T-helper 2 cell treated with Interferon-gamma antibody and Interleukin-4, amounts not matched to agents 100 ng/mL and 5 ng/mL, for 36 hours (primary cell): ENCODE measurements around the gene ADGRD2. TPM values are rescaled to one million over a fixed set of nuclear protein-coding genes. Genes with fewer than 3 reads are reported as not detected.

ENCODE experiments used
- intact Hi-C: fragments of 100-400 bp; cut with micrococcal nuclease; formaldehyde crosslinking; loops from one replicate; pipeline ENCODE4 v1.15.1; 2023
- total RNA-seq: library from RNA; stranded (reverse); gene quantifications from 2 replicates; pipeline ENCODE4 v1.2.3, GENCODE V29; 2022

ADGRD2 gene
- total RNA-seq, 1 donor from 2014 or later, result not detected

DNA sequence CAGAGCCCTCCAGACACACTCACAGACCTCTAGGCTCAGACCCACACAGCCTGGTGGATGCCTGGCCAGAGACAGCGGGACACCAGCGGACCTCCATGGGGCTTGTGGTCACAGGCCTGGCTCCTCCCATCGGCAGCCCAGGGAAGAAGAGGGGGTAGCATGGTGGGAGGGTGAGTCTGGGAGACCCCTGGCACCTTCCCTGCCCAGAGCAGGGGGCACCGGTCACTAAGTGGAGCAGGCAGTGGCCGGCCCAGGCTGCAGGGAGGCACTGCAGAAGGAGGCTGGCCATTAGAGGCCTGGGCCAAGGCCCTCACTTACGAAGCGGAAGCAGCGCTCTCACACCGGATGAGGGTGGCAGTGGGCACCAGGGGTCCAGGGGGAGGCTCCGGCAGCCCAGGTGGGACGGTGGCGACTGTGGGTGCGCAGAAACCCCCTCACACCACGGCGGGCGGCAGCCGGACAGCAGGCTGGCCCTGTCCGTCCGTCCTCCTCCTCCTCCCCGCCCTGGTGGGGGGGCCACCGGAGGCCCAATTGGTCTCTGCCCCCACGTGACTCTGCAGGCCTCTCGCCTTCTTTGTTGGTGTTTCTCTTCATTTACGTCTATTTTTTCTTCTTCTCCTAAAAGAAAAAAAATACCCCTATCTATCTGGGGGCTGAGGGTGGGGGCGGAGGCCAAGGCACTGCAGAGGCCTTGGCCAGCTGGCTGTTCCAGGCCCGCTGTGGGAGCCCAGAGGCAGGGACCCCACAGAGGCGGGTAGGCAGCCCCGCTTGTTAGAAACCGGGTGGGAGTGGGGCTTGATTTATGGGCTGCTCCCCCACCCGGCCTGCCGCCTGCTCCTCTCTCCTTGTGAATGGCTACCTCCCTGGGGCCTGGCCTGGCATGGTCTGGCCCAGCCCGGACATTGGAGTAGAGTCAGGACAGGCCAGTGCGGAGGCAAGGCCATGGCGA, 57.0 kb downstream of the ADGRD2 start, which contains the start of gene NR5A1:
Gene NR5A1, minus strand, starts transcription at position 469 of the 949 bp plus-strand sequence. CDS start 4,004 bp downstream, outside the sequence.
- intact Hi-C loops, result no loop called here

DNA sequence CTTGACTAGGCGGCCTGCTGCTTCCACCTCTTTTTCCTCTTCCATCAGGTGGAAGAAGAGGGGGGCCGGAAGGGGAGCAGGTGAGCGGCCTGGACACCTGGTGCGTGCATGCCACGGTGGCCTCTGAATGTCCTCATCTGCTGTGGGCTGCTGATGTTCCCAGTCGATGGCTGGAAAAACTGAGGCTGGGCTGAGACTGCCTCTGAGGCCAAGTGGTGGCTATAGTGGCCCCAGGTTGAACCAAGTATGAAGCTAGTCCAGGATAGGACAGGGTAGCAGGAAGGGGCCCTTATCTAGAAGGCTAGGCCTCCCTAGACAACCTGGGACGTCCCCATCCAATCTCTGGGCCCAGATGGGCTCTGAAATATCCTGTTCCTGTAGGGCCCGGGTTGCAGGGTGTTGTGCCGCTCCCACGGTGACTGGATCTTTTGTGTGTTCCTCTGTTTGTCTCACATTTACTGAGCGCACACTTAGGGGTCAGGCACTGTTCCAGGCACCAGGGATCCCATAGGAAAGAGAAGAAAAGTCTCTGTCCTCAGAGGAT, 57.7 kb downstream of the ADGRD2 start:
- intact Hi-C loops, result no loop called here

DNA sequence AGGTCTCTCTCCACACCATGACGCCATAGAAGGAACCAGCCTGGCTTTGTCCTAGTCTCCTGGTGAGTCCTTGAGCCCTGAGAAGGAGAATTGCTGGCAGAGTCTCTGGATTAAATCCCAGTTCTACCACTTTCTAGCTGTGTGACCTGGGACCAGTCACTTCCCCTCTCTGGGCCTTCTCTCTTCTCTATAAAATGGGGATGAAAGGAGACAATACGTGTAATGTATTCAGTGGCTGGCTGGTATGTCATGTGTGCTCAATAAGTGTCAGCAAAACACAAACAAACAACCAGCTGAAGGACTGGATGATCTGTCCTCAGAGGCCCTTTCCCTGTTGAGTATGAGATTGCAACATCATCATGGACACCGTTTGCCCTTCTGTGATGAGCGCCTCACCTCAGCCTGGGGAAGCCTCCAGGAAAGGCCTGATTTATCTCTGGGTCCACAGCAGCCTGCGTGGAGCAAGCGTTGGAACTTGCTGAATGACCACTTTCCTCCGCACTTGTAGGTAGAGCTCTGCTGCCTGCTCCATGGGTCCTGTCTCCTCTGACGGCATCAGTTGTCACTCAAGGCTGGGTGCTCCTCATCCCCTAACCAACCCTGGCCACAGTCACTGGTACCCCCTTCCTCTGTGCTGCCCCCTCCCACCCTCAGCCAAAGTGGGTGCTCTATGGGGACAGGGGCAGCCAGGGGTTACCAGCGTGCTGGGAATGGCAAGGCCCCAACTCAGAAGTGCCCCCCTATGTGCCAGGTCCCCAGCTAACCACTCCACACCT, 60.6 kb downstream of the ADGRD2 start:
- intact Hi-C loops, result no loop called here

DNA sequence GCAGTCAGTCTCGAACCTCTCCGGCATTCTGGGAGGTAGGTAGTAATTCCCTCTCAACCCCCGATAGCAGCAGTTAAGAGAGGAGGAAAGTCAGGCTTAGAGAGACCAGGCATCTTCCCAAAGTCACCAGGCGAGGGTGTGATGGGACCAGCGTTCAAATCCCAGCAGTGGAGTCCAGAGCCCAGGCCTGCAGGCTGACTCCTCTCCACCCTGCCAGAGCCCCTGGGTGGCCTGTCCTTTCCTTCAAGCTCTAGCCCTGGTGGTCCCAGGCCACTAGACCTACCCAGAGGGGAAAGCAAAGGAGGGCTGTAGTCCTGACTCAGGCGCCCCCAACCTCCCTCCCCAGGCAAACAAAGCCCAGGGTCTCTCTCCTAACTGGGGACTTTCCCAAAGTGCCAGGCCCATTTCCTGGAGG, 61.2 kb downstream of the ADGRD2 start:
- intact Hi-C loops, result no loop called here

DNA sequence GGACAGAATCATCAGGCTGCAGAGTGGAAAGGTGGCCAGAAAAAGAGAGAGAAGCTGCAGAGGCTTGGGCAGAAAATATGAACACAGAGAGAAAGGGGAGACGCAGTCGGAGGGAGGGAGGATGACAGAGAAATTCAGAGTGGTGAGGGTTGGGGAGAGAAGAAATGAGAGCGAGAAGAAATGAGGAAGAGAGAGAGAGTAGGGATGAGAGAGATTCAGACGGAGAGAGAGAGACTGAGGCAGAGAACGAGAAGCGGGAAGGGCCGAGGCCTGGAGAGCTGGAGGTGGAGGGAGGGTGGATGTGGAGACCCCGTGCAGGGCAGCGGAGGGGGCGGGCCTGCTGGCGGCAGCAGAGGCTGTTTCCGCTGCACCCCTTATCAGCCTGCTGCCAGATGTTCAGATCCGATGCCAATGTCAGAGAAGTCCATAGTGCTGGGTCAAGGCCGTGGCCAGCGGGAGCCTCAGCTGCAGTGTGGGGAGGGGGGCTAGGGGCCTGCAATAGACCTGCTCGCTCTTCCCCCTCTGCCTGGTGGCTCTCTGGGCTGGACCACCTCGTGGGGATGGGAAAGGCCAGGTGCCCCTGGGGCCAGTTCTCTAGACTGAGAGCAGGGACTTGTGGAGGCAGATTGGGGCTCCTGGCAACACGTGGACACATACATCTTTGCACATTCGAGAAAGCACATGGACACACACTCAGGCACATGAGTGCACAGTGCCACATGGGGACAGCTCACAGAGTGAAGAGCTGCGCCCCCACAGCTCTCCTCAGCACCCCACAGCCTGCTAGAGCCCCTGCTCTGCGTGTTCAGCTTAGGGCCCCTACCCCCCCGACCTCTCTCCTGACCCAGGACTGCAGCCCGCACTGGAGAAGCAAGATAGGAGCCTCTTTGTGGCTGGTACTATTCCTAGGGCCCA, 61.9 kb downstream of the ADGRD2 start:
- intact Hi-C loops, result no loop called here

DNA sequence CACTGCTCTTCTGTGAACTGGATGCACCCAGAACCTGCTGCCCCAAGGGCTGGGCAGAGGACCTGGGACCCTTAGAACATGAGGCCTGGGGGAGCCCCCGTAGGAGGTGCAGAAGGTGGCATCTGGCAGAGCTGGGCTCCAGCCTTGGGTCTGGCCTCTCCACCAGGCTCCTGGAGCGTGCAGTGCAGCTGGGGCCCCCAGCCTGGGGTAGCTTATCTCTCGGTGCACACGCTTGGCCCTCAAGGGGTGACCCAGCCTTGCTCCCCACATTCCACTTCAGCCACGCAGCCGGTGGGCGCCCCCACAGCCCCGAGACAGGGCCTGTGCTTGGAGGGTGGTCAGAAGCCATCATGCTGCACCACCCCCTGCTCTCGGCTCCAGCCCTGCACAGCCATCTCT, 62.6 kb downstream of the ADGRD2 start:
- intact Hi-C loops, result no loop called here

DNA sequence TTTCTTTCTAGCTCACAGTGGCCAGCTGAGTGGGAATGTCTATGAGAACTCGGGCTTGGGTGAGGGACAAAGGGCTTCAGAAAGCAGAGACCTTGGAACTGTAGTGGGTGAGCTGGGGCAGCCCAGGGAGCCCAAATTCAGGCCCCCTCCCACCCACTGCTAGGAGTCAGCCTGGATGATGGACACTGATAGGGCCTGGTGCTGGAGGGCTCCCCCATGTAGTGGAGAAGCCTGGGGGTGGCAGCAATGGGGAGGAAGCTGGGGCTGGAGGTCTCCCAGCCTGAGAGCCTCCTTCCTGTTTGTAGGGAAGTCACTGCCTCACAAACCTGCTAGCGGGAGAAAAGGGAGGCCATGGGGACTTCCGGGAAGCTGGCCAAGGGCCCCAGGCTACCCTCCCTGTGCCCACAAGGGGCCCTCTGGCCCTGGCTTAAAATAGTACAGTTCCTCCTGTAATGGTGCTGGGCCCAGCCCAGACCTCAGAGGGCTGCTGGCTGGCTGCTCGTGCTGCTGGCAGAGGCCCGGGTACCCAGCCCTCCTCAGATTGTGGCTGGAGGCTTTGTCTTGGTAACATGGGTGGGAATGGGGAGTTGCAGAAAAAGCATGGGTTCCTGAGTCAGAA, 63.2 kb downstream of the ADGRD2 start:
- intact Hi-C loops, result no loop called here

DNA sequence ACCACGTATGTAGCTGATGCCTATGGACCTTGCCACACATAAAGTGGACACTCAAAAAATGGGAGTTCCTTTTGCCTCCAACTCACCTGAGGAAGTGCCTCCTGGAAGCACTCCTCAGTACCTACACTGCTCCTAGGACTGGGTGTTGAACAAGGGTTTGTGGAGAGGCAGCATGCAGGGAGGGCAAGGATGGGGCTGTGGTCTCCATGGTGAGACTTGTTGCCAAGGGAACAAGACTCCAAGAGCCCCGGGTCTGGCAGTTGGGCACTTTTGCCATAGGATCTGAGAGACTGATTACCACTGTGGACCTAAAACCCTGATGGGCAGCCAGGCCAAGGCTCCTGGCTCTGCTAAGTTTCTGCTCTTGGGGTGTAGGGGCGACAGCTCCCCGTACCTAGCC, 63.9 kb downstream of the ADGRD2 start:
- intact Hi-C loops, result no loop called here

DNA sequence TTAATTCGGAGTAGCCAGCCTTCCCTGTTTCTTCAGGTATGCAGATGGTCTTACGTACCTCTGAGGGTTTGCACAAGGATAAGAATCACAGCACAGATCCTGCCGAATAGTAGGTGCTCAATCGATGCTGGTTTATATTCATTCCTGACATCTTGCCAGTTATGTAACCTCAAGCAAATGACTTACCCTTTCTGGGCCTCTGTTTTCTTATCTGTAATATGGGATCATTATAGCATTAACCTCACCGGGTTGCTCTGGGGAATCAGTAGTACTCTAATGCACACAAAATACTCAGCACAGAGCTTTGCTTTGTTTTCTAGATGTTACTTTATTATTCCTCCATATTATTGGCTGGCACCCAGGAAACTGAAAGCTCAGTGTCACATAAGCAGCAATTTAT, 64.6 kb downstream of the ADGRD2 start:
- intact Hi-C loops, result no loop called here

DNA sequence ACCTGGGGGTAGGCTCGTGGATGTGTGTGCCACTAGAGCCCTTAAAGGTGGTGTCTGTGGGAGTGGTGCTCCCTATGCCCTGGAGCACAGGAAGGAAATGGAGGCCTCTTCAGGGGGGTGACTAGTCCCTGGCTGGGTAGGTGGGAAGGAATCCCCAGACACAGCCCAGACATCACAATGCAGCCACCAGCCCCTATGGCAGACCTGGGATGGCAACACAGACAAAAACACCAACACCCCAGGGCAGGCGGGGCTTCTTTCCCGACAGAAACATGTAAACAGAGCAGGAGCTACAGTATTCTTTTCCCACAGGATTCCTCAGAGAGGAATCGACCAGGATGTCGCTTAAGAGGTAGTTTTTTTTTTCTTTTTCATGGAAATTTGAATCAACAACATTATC, 67.3 kb downstream of the ADGRD2 start:
- intact Hi-C loops, result no loop called here

DNA sequence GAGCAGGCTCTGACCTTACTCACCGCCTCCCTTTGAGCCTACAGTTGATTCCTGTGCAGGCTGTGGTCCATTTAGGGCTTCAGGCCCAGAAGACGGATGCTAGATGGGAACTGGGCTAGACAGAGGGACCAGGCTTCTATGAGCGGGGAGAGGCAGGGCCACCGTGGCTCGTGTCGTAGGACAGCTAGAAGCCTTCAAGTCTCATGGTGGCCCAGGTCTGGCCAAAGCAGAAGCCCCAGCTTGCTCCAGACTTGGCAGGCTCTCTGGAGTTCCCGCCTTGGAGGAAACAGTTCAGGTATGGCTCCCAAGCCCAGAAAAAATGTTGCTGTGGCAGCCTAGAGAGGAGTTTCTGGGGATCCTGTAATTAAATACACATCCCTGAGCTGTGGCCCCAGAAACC, 67.9 kb downstream of the ADGRD2 start:
- intact Hi-C loops, result no loop called here

DNA sequence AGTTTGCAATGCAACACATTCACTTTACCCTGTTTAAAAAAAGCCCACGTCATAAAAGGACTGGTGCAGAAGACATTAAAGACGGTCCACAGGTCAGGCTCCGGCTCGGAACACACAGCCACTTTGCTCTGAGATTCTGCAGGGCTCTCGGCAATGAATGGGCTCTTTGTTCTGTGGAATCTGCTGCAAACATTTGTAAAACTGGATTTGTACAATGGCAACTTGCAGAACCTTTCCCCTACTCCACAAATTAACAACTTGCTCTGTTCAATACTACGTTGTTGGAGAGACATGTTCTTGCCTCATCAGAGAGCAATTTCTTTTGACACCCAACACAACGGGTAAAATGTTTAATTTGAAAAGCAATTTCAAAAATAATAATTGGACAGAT, 70.0 kb downstream of the ADGRD2 start:
- intact Hi-C loops, result no loop called here

DNA sequence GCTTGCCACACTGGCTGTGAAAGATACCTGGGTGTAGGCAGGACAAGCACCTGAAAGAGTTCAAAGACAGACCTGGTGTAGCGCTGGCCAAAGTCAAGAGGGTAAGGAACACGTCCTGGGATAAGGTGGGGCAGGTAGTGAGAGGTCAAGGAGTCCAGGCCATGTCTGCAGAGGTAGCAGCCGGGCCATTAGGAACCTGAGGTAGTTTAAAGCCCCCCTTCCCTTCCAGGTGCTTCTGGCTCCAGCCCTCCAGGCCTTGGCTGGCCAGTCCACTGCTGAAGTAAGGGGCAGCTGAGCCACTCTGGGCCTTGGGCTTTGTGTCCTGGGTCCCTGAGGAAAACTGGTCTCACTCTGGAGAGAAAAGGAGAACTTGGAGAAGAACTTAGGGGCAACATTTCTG, 70.9 kb downstream of the ADGRD2 start:
- intact Hi-C loops, result no loop called here

DNA sequence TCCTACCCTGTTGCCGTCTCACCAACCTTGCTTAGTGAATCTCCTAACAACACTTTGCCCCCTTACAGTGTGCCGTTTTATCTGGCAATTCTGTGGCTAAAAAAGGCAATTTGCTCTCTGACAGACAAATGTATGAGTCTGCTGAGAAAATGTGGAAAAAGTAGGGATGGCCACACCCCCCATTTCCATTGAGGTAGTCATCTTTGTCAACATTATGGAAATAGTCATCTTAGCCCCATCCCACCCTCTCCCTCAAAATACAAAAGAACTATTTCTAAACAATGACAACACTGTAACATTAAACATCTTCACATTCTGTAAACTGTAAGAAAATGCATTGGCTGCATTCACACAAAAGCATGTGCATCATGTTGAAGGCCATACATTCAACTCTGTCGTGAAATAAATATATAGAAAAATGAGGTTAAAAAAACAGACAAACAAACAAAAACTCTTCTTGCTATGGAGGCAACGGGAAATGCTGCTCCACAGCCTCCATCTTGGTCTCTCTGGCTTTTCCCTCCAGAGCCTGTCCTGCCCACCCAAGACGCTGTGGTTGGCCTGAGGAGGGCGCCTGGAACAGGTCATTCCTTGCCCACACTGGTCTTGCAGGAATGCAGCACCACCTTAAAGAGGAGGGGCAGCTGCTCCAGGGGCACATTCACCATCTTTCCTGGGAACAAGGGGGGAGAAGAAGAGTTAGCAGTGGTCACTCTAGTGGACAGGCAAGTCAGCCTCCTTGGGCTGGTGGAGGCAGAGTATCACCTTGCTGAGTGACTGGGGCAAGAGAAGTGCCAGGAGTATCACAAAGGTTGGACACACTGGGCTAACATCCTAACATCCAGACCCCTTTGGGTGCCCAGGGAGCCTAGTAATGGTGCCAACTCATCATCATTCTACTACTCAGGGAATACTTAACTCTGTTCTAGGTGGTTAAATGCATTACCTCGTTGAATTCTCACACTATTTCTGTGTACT, 72.2 kb downstream of the ADGRD2 start:
- intact Hi-C loops, result no loop called here

DNA sequence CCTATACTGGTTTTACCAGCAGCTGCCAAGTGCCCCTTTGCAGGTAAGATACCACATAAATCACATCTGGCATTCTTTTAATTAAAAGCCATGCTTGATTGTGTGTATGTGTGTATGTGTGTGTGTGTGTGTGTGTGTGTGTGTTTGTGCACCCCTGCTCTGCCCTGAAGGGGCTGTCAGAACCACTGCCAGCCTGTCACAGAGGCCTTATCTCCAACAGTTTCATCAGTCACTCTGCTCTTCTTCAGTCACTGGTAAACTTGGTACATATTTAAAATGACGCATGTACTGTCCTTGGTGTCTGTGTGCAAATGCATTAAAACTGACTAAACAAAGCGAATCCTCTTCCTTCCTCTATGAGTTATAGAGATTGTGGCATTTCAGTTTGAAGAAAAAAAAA, 75.9 kb downstream of the ADGRD2 start:
- intact Hi-C loops, result no loop called here

DNA sequence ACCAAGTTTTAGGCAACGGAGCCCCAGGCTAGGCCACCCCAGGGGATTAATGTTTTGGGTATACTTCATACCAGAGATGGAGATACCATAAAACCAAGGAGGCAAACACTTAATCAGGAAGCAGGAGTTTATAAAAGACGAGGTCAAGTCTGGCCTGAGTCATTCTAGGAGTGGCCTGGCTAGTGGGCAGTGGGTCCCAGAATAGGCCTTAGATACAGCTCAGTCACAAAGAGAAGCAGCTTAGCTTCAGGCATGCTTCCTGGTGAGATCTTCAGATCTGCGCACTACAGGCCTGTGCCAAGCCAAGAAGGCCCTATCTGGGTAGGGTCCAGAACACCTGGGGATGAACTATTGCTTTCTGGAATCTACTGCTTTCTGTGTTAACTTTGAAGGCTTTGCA, 77.5 kb downstream of the ADGRD2 start:
- intact Hi-C loops, result no loop called here
